IPS-15b (cell line): Measurements from ENCODE around the gene SAP25.
"Not testable (repeated sequence)": the region's sequence is repeated elsewhere in the genome, so short reads cannot be mapped to it uniquely, and the experiment has no call there.

Source experiments
- H3K27me3 ChIP-seq: one replicate; pipeline ENCODE4 v1.6.1; 2013; ENCODE audit warnings: low read length; ENCODE audit not compliant: control insufficient read depth, insufficient read depth
- H3K36me3 ChIP-seq: one replicate; pipeline ENCODE4 v1.6.1; 2013; ENCODE audit warnings: low read length; ENCODE audit not compliant: control insufficient read depth, insufficient read depth
- H3K4me1 ChIP-seq: one replicate; pipeline ENCODE4 v1.6.1; 2013; ENCODE audit warnings: mild to moderate bottlenecking, low read length; ENCODE audit not compliant: control insufficient read depth, insufficient read depth
- H3K4me3 ChIP-seq: one replicate; pipeline ENCODE4 v1.5.1; 2013; ENCODE audit warnings: low read depth, low read length
- H3K9ac ChIP-seq: one replicate; pipeline ENCODE4 v1.6.1; 2013; ENCODE audit warnings: low read depth, mild to moderate bottlenecking, low read length
- H3K9me3 ChIP-seq: one replicate; pipeline ENCODE4 v1.6.1; 2013; ENCODE audit warnings: mild to moderate bottlenecking, low read length; ENCODE audit not compliant: control insufficient read depth, insufficient read depth

The SAP25 gene

GRCh38 chr7:100535982-100536381, 37.7 kb downstream of the SAP25 start:
- H3K9me3 ChIP-seq, H3K9ac ChIP-seq, H3K4me3 ChIP-seq, H3K4me1 ChIP-seq, H3K27me3 ChIP-seq, H3K36me3 ChIP-seq: not testable (repeated sequence)

- Histone ChIP-seq H3K4me3 (no peak overlapping the region), H3K4me1 (no peaks in the 10 kb centered on the region), H3K27me3 (no peaks in the 10 kb centered on the region), H3K9me3 (no peaks in the 10 kb centered on the region), H3K9ac (no peak overlapping the region), H3K36me3 (no peaks in the 10 kb centered on the region)
Measured at GRCh38 chr7:100532165-100533022, 41.3 kb downstream of the SAP25 start.

GRCh38 chr7:100528108-100528866, 45.4 kb downstream of the SAP25 start:
- H3K4me1 ChIP-seq, H3K9me3 ChIP-seq, H3K9ac ChIP-seq, H3K36me3 ChIP-seq, H3K27me3 ChIP-seq, H3K4me3 ChIP-seq: not testable (repeated sequence)

- H3K36me3 ChIP-seq, H3K4me1 ChIP-seq, H3K9ac ChIP-seq, H3K9me3 ChIP-seq, H3K27me3 ChIP-seq, H3K4me3 ChIP-seq: not testable (repeated sequence)
Measured at GRCh38 chr7:100523192-100523591, 50.5 kb downstream of the SAP25 start.
